Activated CD8-positive, alpha-beta memory T cell treated with anti-CD3 and anti-CD28 coated beads, Interleukin-2, amount 50 U/mL, for 24 hours (primary cell): Measurements from ENCODE around the gene ACACB.
"Not testable (repeated sequence)": the region's sequence is repeated elsewhere in the genome, so short reads cannot be mapped to it uniquely, and the experiment has no call there.

Experiments
- DNase-seq: peaks from one replicate; pipeline ENCODE4 v3.0.0-alpha.2; 2020; ENCODE audit errors: extremely low read depth

ACACB gene

GRCh38 chr12:109140560-109140959 is 24.2 kb downstream of the ACACB start:
- DNase-seq = no peak

GRCh38 chr12:109144224-109144623 is 27.8 kb downstream of the ACACB start:
- no peak for DNase-seq

- DNase-seq = not testable (repeated sequence)
Observed at GRCh38 chr12:109147126-109147525, 30.7 kb downstream of the ACACB start.

GRCh38 chr12:109147954-109148353 is 31.6 kb downstream of the ACACB start:
- no peak for DNase-seq

- no peak for DNase-seq
Observed at GRCh38 chr12:109150124-109150640, 33.8 kb downstream of the ACACB start.

GRCh38 chr12:109151457-109151856 is 35.1 kb downstream of the ACACB start:
- no peak for DNase-seq

- DNase-seq = no peak
Observed at GRCh38 chr12:109153821-109154441, 37.5 kb downstream of the ACACB start.

- peak; percentile 39 for DNase-seq
Observed at GRCh38 chr12:109154451-109155438, 38.4 kb downstream of the ACACB start.

- no peak for DNase-seq
Observed at GRCh38 chr12:109156036-109156435, 39.6 kb downstream of the ACACB start.

- no peak for DNase-seq
Observed at GRCh38 chr12:109156586-109156985, 40.2 kb downstream of the ACACB start.

GRCh38 chr12:109157986-109158385 is 41.6 kb downstream of the ACACB start:
- DNase-seq = no peak

- DNase-seq = no peak
Observed at GRCh38 chr12:109160433-109160832, 44.0 kb downstream of the ACACB start.

- DNase-seq = no peak
Observed at GRCh38 chr12:109160873-109161272, 44.5 kb downstream of the ACACB start.

- DNase-seq = no peak
Observed at GRCh38 chr12:109162551-109162950, 46.2 kb downstream of the ACACB start.

- DNase-seq = no peak
Observed at GRCh38 chr12:109163167-109163566, 46.8 kb downstream of the ACACB start.

- DNase-seq = no peak
Observed at GRCh38 chr12:109165599-109165998, 49.2 kb downstream of the ACACB start.

GRCh38 chr12:109166371-109166770 is 50.0 kb downstream of the ACACB start:
- DNase-seq = no peak

- no peak for DNase-seq
Observed at GRCh38 chr12:109167781-109168180, 51.4 kb downstream of the ACACB start.

GRCh38 chr12:109169262-109169661 is 52.9 kb downstream of the ACACB start:
- DNase-seq = no peak

- no peak for DNase-seq
Observed at GRCh38 chr12:109169686-109170085, 53.3 kb downstream of the ACACB start.

- no peak for DNase-seq
Observed at GRCh38 chr12:109170324-109170723, 53.9 kb downstream of the ACACB start.

- DNase-seq = not testable (repeated sequence)
Observed at GRCh38 chr12:109172787-109173186, 56.4 kb downstream of the ACACB start.
